Activated B cell treated with CpG ODN at 0.5 μM for 24 hours (primary cell): Measurements from ENCODE around the gene FAU. TPM values are rescaled to one million over a fixed set of nuclear protein-coding genes. Genes with fewer than 3 reads are reported as not detected.
A peak's percentile ranks its signal among the peaks of the same experiment; 100 is the strongest.

Experiments used
- ATAC-seq: fragments of 200-7000 bp; cut with Tn5 transposase; one replicate; pipeline ENCODE4 v1.10.0; 2021; ENCODE audit warnings: low read depth, mild to moderate bottlenecking, moderate library complexity
- CTCF ChIA-PET: fragments of 350-600 bp; sonication (Branson Sonifier 250); formaldehyde crosslinking; loops from one replicate; lab custom pipeline; 2021; ENCODE audit warnings: antibody characterized with exemption; lab: Charles Lee
- POLR2A ChIA-PET: fragments of 350-600 bp; sonication (Branson Sonifier 250); formaldehyde crosslinking; loops from one replicate; lab custom pipeline; 2021; ENCODE audit warnings: antibody characterized with exemption; lab: Charles Lee
- DNase-seq: peaks from one replicate; pipeline ENCODE4 v3.0.0; 2022
- H3K27ac Mint-ChIP-seq: one replicate; pipeline ENCODE4 v1.8.0; 2020; ENCODE audit warnings: mixed read lengths
- H3K27me3 Mint-ChIP-seq: one replicate; pipeline ENCODE4 v1.8.0; 2021; ENCODE audit warnings: mixed read lengths
- H3K36me3 Mint-ChIP-seq: one replicate; pipeline ENCODE4 v1.8.0; 2021; ENCODE audit warnings: low read depth, mixed read lengths
- H3K4me1 Mint-ChIP-seq: one replicate; pipeline ENCODE4 v1.8.0; 2021; ENCODE audit warnings: mixed read lengths
- H3K4me3 Mint-ChIP-seq: one replicate; pipeline ENCODE4 v1.8.0; 2020; ENCODE audit warnings: mild to moderate bottlenecking, mixed read lengths
- H3K9me3 Mint-ChIP-seq: one replicate; pipeline ENCODE4 v1.8.0; 2020; ENCODE audit warnings: mixed read lengths
- CTCF ChIP-seq: fragments of 200-600 bp; IDR thresholded peaks from one replicate; pipeline ENCODE4 v1.8.0; 2022; ENCODE audit warnings: antibody characterized with exemption, mild to moderate bottlenecking
- intact Hi-C: fragments of 100-400 bp; cut with micrococcal nuclease; formaldehyde crosslinking; loops from one replicate; pipeline ENCODE4 v1.15.1; 2024
- total RNA-seq: library from RNA; stranded (reverse); gene quantifications from 2 replicates; pipeline ENCODE4 v1.2.3, GENCODE V29; 2022

FAU gene
- total RNA-seq, 1 donor from 2014 or later, result 1,416 TPM

- no peaks in the 10 kb centered on the region for H3K27me3 Mint-ChIP-seq
- peak within 1 kb of the TSS; percentile 99 for H3K27ac Mint-ChIP-seq
- TF ChIP-seq CTCF, result no peak
- H3K9me3 Mint-ChIP-seq, result no peaks in the 10 kb centered on the region
- ChIA-PET POLR2A (interaction anchor here (0.5 to 13.5 kb wide), 44 partner anchors 8 to 1346 kb away, joined by 3 to 546 read pairs (median 4); partner anchors contain the start of genes ARL2, CAPN1, CCDC85B and CDCA5), CTCF (interaction anchor here (1.1 to 8.6 kb wide), 6 partner anchors 9 to 120 kb away, joined by 3 to 54 read pairs (median 7); partner anchors contain the start of genes ARL2, CAPN1, FAU and MRPL49)
- ATAC-seq (peak; percentile 46), DNase-seq (peak; percentile 92)
- H3K4me1 Mint-ChIP-seq, result peaks cover 66% of the 10 kb centered on the region
- H3K36me3 Mint-ChIP-seq, result peaks cover 56% of the 10 kb centered on the region
- peak within 1 kb of the TSS; percentile 99 for H3K4me3 Mint-ChIP-seq
- intact Hi-C loops, result loop anchor here (5.0 kb wide), 3 partner anchors 198 to 438 kb away; partner anchors contain the start of genes DPF2, FAM89B, SF1 and ZNRD2
These were observed 12.5 kb upstream of the FAU start, which contains the start of gene SYVN1 for GRCh38 chr11:65134240-65134951. TSS of gene SYVN1 (minus strand) at chr11:65134519. CDS start at chr11:65133601, 918 bp downstream.

DNA sequence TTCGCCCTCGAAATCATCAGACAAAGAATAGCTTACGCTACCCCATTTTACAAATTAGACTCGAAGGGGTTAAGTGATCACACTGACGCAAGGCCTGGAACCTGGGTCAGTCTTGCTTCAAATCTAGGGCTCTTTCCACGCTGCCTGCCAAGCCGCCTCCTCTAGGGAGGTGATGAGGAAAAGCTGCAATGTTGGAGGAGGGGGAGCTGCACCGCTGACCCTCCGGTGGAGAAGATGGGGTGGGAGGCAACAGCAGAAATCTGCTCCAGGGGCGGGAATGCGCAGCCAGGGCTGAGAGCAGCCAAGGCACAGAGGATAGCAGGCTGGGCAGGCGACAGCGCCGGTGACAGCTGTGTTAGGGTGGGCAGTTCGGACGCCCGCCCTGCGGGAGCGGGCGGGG lies 11.8 kb upstream of the FAU start:
- no peak for DNase-seq
- peak overlapping the region; percentile 99 for H3K4me3 Mint-ChIP-seq
- peak overlapping the region; percentile 99 for H3K27ac Mint-ChIP-seq
- CTCF ChIA-PET, result interaction anchor here (2.0 to 8.6 kb wide), 3 partner anchors 12 to 47 kb away, joined by 11 to 54 read pairs (median 11); partner anchors contain the start of genes CAPN1, FAU and MRPL49
- no peak for ATAC-seq
- no peaks in the 10 kb centered on the region for H3K27me3 Mint-ChIP-seq
- peaks cover 67% of the 10 kb centered on the region for H3K4me1 Mint-ChIP-seq
- peaks cover 62% of the 10 kb centered on the region for H3K36me3 Mint-ChIP-seq
- intact Hi-C loops, result loop anchor here (5.0 kb wide), 3 partner anchors 199 to 439 kb away; partner anchors contain the start of genes DPF2, FAM89B, SF1 and ZNRD2
- POLR2A ChIA-PET, result interaction anchor here (0.7 to 13.5 kb wide), 18 partner anchors 11 to 365 kb away, joined by 3 to 546 read pairs (median 8); partner anchors contain the start of genes ARL2, CAPN1, CDCA5 and FAU
- no peak for TF ChIP-seq CTCF
- no peaks in the 10 kb centered on the region for H3K9me3 Mint-ChIP-seq

- peaks cover 70% of the 10 kb centered on the region for H3K4me1 Mint-ChIP-seq
- no peaks in the 10 kb centered on the region for H3K9me3 Mint-ChIP-seq
- H3K36me3 Mint-ChIP-seq, result peaks cover 68% of the 10 kb centered on the region
- DNase-seq, result peak; percentile 67
- TF ChIP-seq CTCF, result no peak
- peak; percentile 13 for ATAC-seq
- ChIA-PET POLR2A (interaction anchor here (0.5 to 13.5 kb wide), 23 partner anchors 12 to 919 kb away, joined by 3 to 546 read pairs (median 6); partner anchors contain the start of genes ARL2, CAPN1, CDCA5 and FAU), CTCF (interaction anchor here (1.7 to 8.6 kb wide), 5 partner anchors 11 to 129 kb away, joined by 5 to 54 read pairs (median 11); partner anchors contain the start of genes CAPN1, FAU, MRPL49 and POLA2)
- peak overlapping the region; percentile 99 for H3K4me3 Mint-ChIP-seq
- H3K27ac Mint-ChIP-seq, result peak overlapping the region; percentile 99
- intact Hi-C loops, result loop anchor here (1.0 to 5.0 kb wide), 8 partner anchors 11 to 439 kb away; partner anchors contain the start of genes ATG2A, CAPN1, DPF2 and FAM89B
- no peaks in the 10 kb centered on the region for H3K27me3 Mint-ChIP-seq
These were observed 11.2 kb upstream of the FAU start for GRCh38 chr11:65132988-65133700.

GRCh38 chr11:65132238-65132987 lies 10.5 kb upstream of the FAU start:
- Mint-ChIP-seq H3K36me3 (peaks cover 75% of the 10 kb centered on the region), H3K9me3 (no peaks in the 10 kb centered on the region), H3K27me3 (no peaks in the 10 kb centered on the region), H3K27ac (peak overlapping the region; percentile 99), H3K4me3 (peak overlapping the region; percentile 99), H3K4me1 (peaks cover 67% of the 10 kb centered on the region)
- TF ChIP-seq CTCF, result no peak
- DNase-seq (peak; percentile 67), ATAC-seq (peak; percentile 56)
- intact Hi-C loops, result loop anchor here (1.0 to 5.0 kb wide), 8 partner anchors 10 to 440 kb away; partner anchors contain the start of genes ATG2A, CAPN1, DPF2 and FAM89B
- ChIA-PET POLR2A (interaction anchor here (0.5 to 13.5 kb wide), 20 partner anchors 12 to 920 kb away, joined by 3 to 546 read pairs (median 5); partner anchors contain the start of genes ARL2, CAPN1, FAU and MALAT1), CTCF (interaction anchor here (0.9 to 8.6 kb wide), 8 partner anchors 11 to 130 kb away, joined by 3 to 54 read pairs (median 9); partner anchors contain the start of genes CAPN1, FAU, MRPL49 and POLA2)
